Endothelial cell of umbilical vein (primary cell): ENCODE results near the gene NDUFA5.

Experiments used
- EZH2 ChIP-seq: IDR thresholded peaks from 2 replicates; pipeline ENCODE4 v1.6.1; 2012; ENCODE audit warnings: borderline replicate concordance, low read depth, mild to moderate bottlenecking, moderate library complexity, low read length, inconsistent platforms; ENCODE audit not compliant: severe bottlenecking
- FOS ChIP-seq: IDR thresholded peaks from 2 replicates; pipeline ENCODE4 v1.6.1; 2011; ENCODE audit warnings: mild to moderate bottlenecking, low read length, moderate library complexity, borderline replicate concordance; ENCODE audit not compliant: insufficient read depth
- GATA2 ChIP-seq: IDR thresholded peaks from 2 replicates; pipeline ENCODE4 v1.7.0; 2011; ENCODE audit warnings: low read depth, mild to moderate bottlenecking, moderate library complexity, mixed read lengths, low read length; ENCODE audit not compliant: insufficient read length, insufficient read depth
- JUN ChIP-seq: IDR thresholded peaks from 2 replicates; pipeline ENCODE4 v1.6.1; 2011; ENCODE audit warnings: borderline replicate concordance, low read depth; ENCODE audit not compliant: insufficient read length, insufficient read depth
- MAX ChIP-seq: IDR thresholded peaks from 2 replicates; pipeline ENCODE4 v1.6.1; 2011; ENCODE audit not compliant: insufficient read depth, insufficient read length
- POLR2A ChIP-seq: IDR thresholded peaks from 2 replicates; pipeline ENCODE4 v1.6.1; 2012; ENCODE audit warnings: low read depth, mild to moderate bottlenecking, control low read depth, low read length
- POLR2AphosphoS5 ChIP-seq: IDR thresholded peaks from 2 replicates; pipeline ENCODE4 v1.6.1; 2012; ENCODE audit warnings: low read depth, mild to moderate bottlenecking, control low read depth, low read length, moderate library complexity; ENCODE audit not compliant: insufficient read depth
- TF ChIP-seq, protein P1 (sequence below), 2 donors: IDR thresholded peaks; 1 replicate in 1 of 2; 2 replicates in 1 of 2; pipeline ENCODE4 v1.5.1; 2011; ENCODE audit warnings: low read length in 2 of 2, mild to moderate bottlenecking in 2 of 2, moderate library complexity in 2 of 2, control low read depth in 1 of 2, inconsistent platforms in 1 of 2, low read depth in 1 of 2; ENCODE audit not compliant: insufficient read depth in 1 of 2; ENCODE audit errors: extremely low read depth in 1 of 2

DNA sequence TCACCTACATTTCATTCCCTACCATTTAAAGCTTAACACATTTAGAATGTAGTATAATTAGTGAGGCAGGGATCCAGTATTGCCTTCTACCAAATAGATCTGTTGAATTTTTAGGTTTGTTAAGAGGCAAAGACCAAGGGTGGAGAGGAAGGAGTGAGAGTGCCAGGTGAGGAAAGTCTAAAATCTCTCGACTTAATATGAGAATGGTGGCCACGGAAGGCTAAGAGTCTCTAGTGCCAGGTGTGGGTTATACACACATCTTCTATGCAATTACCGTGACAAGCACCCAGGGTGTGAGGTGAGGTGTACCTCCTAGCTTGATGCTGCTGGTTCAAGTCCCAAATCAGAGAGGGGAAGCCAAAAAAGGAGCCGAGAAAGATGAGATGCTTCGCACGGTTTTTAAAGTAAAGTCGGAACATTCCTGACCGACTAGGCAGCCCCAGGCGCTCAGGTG is 23.7 kb downstream of the NDUFA5 start:
- TF ChIP-seq, protein P1, sequence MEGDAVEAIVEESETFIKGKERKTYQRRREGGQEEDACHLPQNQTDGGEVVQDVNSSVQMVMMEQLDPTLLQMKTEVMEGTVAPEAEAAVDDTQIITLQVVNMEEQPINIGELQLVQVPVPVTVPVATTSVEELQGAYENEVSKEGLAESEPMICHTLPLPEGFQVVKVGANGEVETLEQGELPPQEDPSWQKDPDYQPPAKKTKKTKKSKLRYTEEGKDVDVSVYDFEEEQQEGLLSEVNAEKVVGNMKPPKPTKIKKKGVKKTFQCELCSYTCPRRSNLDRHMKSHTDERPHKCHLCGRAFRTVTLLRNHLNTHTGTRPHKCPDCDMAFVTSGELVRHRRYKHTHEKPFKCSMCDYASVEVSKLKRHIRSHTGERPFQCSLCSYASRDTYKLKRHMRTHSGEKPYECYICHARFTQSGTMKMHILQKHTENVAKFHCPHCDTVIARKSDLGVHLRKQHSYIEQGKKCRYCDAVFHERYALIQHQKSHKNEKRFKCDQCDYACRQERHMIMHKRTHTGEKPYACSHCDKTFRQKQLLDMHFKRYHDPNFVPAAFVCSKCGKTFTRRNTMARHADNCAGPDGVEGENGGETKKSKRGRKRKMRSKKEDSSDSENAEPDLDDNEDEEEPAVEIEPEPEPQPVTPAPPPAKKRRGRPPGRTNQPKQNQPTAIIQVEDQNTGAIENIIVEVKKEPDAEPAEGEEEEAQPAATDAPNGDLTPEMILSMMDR (IDR thresholded peaks at IDR 0.05; ENCODE audit: extremely low read depth in 1 of 2, insufficient read depth in 1 of 2, low read depth in 1 of 2, low read length in 2 of 2): no peak
- TF ChIP-seq EZH2 (peak; percentile 57), POLR2AphosphoS5 (no peak), GATA2 (no peak), JUN (no peak), POLR2A (no peak), FOS (no peak), MAX (no peak)
